K562 (cell line): ENCODE data around the gene TMEM245. TPM values are rescaled to one million over a fixed set of nuclear protein-coding genes. Genes with fewer than 3 reads are reported as not detected.

Source experiments
- ATAC-seq: fragments of 200-7000 bp; cut with Tn5 transposase; 3 replicates; pipeline ENCODE4 v1.9.1; 2020; ENCODE audit warnings: moderate library complexity
- BruUV-seq: library from RNA; stranded (reverse); fragments of 400-500 nt; replicated peaks from 2 replicates; lab custom pipeline; 2021; lab: Mats Ljungman, UMichigan
- CTCF ChIA-PET: fragments of 300-600 bp; formaldehyde crosslinking; extraction: SDS; loops from one replicate; lab custom pipeline; 2021; ENCODE audit warnings: low intra/inter-chr PET ratio; lab: Yijun Ruan, JAX
- POLR2A ChIA-PET: fragments of 300-600, 350-650 bp; sonication (Branson Sonifier 250); formaldehyde crosslinking; extraction: SDS; loops from one replicate; lab custom pipeline; 2021; ENCODE audit warnings: antibody characterized with exemption, inconsistent platforms; lab: Yijun Ruan, JAX
- DNase-seq, 4 experiments: peaks; one replicate each; pipeline versions ENCODE4 v3.0.0 to v3.0.0-alpha.2; 2011 to 2018; ENCODE audit warnings: low spot score in 3 of 4, mixed read lengths in 3 of 4; ENCODE audit errors: extremely low read depth in 1 of 4
- FAIRE-seq: peaks from 2 replicates; lab custom pipeline; 2011; peaks lifted over from hg19 to GRCh38; lab: Jason Lieb, UNC
- H2AFZ ChIP-seq: 2 replicates; pipeline ENCODE4 v1.6.0; 2011; ENCODE audit warnings: low read depth, low read length, control low read depth, inconsistent platforms
- H3K27ac ChIP-seq: fragments of 200-600 bp; 3 replicates; pipeline ENCODE4 v1.8.0; 2011; ENCODE audit warnings: low read depth, mild to moderate bottlenecking, control low read depth, inconsistent platforms, low read length, moderate library complexity, mixed read lengths; ENCODE audit errors: extremely low read depth
- H3K27me3 ChIP-seq, 2 experiments: fragments of 300-600 bp in 1 of 2; 2 replicates in 1 of 2; 3 replicates in 1 of 2; pipeline versions ENCODE4 v1.6.0 to v1.8.0; 2011; ENCODE audit warnings: inconsistent platforms in 2 of 2, low read length in 2 of 2, mild to moderate bottlenecking in 1 of 2, mixed read lengths in 1 of 2, moderate library complexity in 1 of 2; ENCODE audit not compliant: control insufficient read depth in 2 of 2, insufficient read depth in 2 of 2
- H3K36me3 ChIP-seq: fragments of 300-600 bp; 3 replicates; pipeline ENCODE4 v1.8.0; 2011; ENCODE audit warnings: mild to moderate bottlenecking, low read length, inconsistent platforms; ENCODE audit not compliant: control insufficient read depth, insufficient read depth
- H3K4me1 ChIP-seq, 2 experiments: fragments of 200-600 bp in 1 of 2; replicated peaks in 1 of 2; 2 replicates in 1 of 2; 3 replicates in 1 of 2; pipeline versions ENCODE4 v1.5.1 to v1.8.0; 2011; ENCODE audit warnings: inconsistent platforms in 2 of 2, low read length in 2 of 2, mild to moderate bottlenecking in 1 of 2, mixed read lengths in 1 of 2, moderate library complexity in 1 of 2; ENCODE audit not compliant: control insufficient read depth in 2 of 2, insufficient read depth in 2 of 2
- H3K4me2 ChIP-seq: 2 replicates; pipeline ENCODE4 v1.6.1; 2011; ENCODE audit warnings: low read length, control low read depth, inconsistent platforms, mixed read lengths; ENCODE audit not compliant: insufficient read depth
- H3K4me3 ChIP-seq: fragments of 200-600 bp; sonication (generic), shearing (Covaris generic); 2 replicates; pipeline ENCODE4 v1.5.1; 2016; ENCODE audit warnings: control low read depth, inconsistent platforms
- H3K79me2 ChIP-seq: fragments of 200-600 bp; 3 replicates; pipeline ENCODE4 v1.8.0; 2011; ENCODE audit warnings: low read length, inconsistent platforms; ENCODE audit not compliant: control insufficient read depth, insufficient read depth
- H3K9ac ChIP-seq, 2 experiments: 2 replicates each; pipeline versions ENCODE4 v1.6.0 to v1.6.1; 2011; ENCODE audit warnings: low read depth in 2 of 2, low read length in 2 of 2, control low read depth in 1 of 2, inconsistent platforms in 1 of 2, mild to moderate bottlenecking in 1 of 2, mixed read lengths in 1 of 2; ENCODE audit not compliant: insufficient read depth in 1 of 2
- H3K9me1 ChIP-seq: one replicate; pipeline ENCODE4 v1.6.0; 2011; ENCODE audit warnings: inconsistent platforms, mild to moderate bottlenecking, low read length, moderate library complexity; ENCODE audit not compliant: control insufficient read depth, insufficient read depth
- H3K9me3 ChIP-seq: replicated peaks from 2 replicates; pipeline ENCODE4 v1.5.1; 2011; ENCODE audit warnings: low read depth, low read length, inconsistent platforms; ENCODE audit not compliant: control insufficient read depth, insufficient read depth
- H4K20me1 ChIP-seq: replicated peaks from 2 replicates; pipeline ENCODE4 v1.6.1; 2011; ENCODE audit warnings: low read length, inconsistent platforms, mixed read lengths; ENCODE audit not compliant: control insufficient read depth, insufficient read depth
- ARHGAP35 ChIP-seq: fragments of 450-650 bp; IDR thresholded peaks from 2 replicates; pipeline ENCODE4 v1.6.1; 2018; ENCODE audit not compliant: partially characterized antibody
- ARNT ChIP-seq, 2 experiments: fragments of 450-650 bp; IDR thresholded peaks; 2 replicates each; pipeline ENCODE4 v1.6.1; 2016; ENCODE audit warnings: mild to moderate bottlenecking in 1 of 2
- BMI1 ChIP-seq: fragments of 150-350 bp; IDR thresholded peaks from 2 replicates; pipeline ENCODE4 v1.6.1; 2014; ENCODE audit warnings: low read length
- GTF2E2 ChIP-seq: fragments of 200-800 bp; sonication (Bioruptor generic); IDR thresholded peaks from 2 replicates; pipeline ENCODE4 v1.6.1; 2016; ENCODE audit warnings: missing genetic modification characterization, missing compliant biosample characterization
- ZNF12 ChIP-seq: sonication (generic); formaldehyde crosslinking; IDR thresholded peaks from 2 replicates; pipeline ENCODE4 v1.4.0; 2020; ENCODE audit warnings: mild to moderate bottlenecking, missing genetic modification reagents
- ZNF655 ChIP-seq: fragments of 250-450 bp; sonication (Bioruptor Pico); IDR thresholded peaks from 2 replicates; pipeline ENCODE4 v1.5.0; 2021
- WGBS: fragments of 100-300 bp; shearing (Covaris generic); methylation state at CpG from one replicate; pipeline ENCODE4 v1.1.6; 2016; ENCODE audit warnings: low coverage, mixed read lengths; ENCODE audit not compliant: insufficient coverage; ENCODE audit errors: missing lambda C conversion rate; 5-methylcytosine and 5-hydroxymethylcytosine counted together
- in situ Hi-C: fragments of 300-500 bp; cut with MboI; formaldehyde crosslinking; loops from 4 replicates; pipeline ENCODE4 v1.15.0; 2018; ENCODE audit warnings: inconsistent platforms, mixed read lengths
- intact Hi-C: fragments of 100-400 bp; cut with micrococcal nuclease; formaldehyde crosslinking; loops from 2 replicates; pipeline ENCODE4 v1.14.2; 2022
- polyA plus RNA-seq, 8 experiments: library from polyadenylated mRNA; depleted of rRNA in 4 of 8; stranded (reverse) in 5 of 8; unstranded in 3 of 8; fragments of >200 nt; fragmentation: Nextera tagmentation in 2 of 8; fragmentation: Illumina TruSeq in 1 of 8; extraction: Ambion mirVana in 2 of 8; extraction: Trizol in 1 of 8; gene quantifications; 2 replicates each; pipeline versions ENCODE4 v1.2.1 to v1.2.3, GENCODE V29; 2011 to 2014; ENCODE audit warnings: inconsistent platforms in 1 of 8, missing spikeins in 1 of 8
- total RNA-seq, 7 experiments: library from RNA; depleted of rRNA in 6 of 7; stranded (reverse); fragments of >200 nt in 6 of 7; fragmentation: Illumina TruSeq in 2 of 7; extraction: Trizol in 2 of 7; gene quantifications; 2 replicates each; pipeline versions ENCODE4 v1.2.1 to v1.2.3, GENCODE V29; 2011 to 2021; ENCODE audit warnings: low replicate concordance in 1 of 7
- TF ChIP-seq, protein P1 (sequence below), 3 experiments: IDR thresholded peaks in 2 of 3; conservative IDR thresholded peaks in 1 of 3; 2 replicates each; pipeline ENCODE4 v1.5.1; 2011 to 2012; ENCODE audit warnings: low read length in 3 of 3, mild to moderate bottlenecking in 3 of 3, control low read depth in 2 of 3, improper control_type of control experiment in 1 of 3, inconsistent platforms in 1 of 3, low read depth in 1 of 3, mixed read lengths in 1 of 3, moderate library complexity in 1 of 3; ENCODE audit not compliant: insufficient read depth in 2 of 3
- TF ChIP-seq, protein P2 (sequence below): fragments of 450-650 bp; IDR thresholded peaks from 2 replicates; pipeline ENCODE4 v1.6.1; 2016; ENCODE audit warnings: low read depth

Gene TMEM245
- total and polyA plus RNA-seq, 9 of the 15 experiments (the other 6 are each of a cell fraction or from before 2014, with no cell fraction given): 8.5 to 43.2 (median 24.3) TPM

DNA sequence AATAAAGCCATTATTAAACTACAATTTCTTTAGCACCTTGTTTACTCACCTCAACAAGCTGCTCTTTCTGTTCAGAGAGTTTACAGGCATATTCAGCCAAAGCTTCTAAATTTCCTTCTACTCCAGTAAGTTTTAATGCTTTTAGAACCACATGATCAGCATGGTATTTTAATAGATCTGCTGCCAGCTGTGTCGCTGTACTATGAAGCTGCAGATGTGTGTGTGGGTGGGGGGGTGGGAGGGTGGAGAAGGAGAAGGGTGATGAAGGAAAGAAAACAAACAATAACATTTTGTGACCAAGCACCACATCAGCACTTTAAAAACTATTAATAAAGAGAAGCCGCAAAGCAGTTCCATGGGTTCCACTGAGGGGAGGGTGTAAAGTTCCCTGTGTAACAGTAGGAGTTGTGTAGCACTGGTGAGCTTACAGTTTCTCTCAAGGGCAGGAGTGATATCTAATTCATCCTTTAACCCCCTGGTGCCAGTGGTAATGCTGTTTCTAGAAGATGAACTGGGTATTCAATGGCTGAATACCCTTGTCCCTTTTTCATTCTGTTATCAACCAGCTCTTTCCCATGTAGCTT, 147.0 kb downstream of the TMEM245 start:
- intact Hi-C loops (no loop called here), in situ Hi-C loops (no loop called here)
- TF ChIP-seq ARNT (IDR thresholded peaks at IDR 0.05) (no peak), ZNF655 (no peak), ZNF12 (CRISPR knock-in tag) (no peak), GTF2E2 (no peak), BMI1 (no peak), ARHGAP35 (no peak)
- TF ChIP-seq, protein P1, sequence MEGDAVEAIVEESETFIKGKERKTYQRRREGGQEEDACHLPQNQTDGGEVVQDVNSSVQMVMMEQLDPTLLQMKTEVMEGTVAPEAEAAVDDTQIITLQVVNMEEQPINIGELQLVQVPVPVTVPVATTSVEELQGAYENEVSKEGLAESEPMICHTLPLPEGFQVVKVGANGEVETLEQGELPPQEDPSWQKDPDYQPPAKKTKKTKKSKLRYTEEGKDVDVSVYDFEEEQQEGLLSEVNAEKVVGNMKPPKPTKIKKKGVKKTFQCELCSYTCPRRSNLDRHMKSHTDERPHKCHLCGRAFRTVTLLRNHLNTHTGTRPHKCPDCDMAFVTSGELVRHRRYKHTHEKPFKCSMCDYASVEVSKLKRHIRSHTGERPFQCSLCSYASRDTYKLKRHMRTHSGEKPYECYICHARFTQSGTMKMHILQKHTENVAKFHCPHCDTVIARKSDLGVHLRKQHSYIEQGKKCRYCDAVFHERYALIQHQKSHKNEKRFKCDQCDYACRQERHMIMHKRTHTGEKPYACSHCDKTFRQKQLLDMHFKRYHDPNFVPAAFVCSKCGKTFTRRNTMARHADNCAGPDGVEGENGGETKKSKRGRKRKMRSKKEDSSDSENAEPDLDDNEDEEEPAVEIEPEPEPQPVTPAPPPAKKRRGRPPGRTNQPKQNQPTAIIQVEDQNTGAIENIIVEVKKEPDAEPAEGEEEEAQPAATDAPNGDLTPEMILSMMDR (IDR thresholded peaks at IDR 0.05 in 2 of 3, conservative IDR thresholded peaks at IDR 0.05 in 1 of 3; ENCODE audit: insufficient read depth in 2 of 3, low read depth in 1 of 3, low read length in 3 of 3): no peak
- TF ChIP-seq, protein P2, sequence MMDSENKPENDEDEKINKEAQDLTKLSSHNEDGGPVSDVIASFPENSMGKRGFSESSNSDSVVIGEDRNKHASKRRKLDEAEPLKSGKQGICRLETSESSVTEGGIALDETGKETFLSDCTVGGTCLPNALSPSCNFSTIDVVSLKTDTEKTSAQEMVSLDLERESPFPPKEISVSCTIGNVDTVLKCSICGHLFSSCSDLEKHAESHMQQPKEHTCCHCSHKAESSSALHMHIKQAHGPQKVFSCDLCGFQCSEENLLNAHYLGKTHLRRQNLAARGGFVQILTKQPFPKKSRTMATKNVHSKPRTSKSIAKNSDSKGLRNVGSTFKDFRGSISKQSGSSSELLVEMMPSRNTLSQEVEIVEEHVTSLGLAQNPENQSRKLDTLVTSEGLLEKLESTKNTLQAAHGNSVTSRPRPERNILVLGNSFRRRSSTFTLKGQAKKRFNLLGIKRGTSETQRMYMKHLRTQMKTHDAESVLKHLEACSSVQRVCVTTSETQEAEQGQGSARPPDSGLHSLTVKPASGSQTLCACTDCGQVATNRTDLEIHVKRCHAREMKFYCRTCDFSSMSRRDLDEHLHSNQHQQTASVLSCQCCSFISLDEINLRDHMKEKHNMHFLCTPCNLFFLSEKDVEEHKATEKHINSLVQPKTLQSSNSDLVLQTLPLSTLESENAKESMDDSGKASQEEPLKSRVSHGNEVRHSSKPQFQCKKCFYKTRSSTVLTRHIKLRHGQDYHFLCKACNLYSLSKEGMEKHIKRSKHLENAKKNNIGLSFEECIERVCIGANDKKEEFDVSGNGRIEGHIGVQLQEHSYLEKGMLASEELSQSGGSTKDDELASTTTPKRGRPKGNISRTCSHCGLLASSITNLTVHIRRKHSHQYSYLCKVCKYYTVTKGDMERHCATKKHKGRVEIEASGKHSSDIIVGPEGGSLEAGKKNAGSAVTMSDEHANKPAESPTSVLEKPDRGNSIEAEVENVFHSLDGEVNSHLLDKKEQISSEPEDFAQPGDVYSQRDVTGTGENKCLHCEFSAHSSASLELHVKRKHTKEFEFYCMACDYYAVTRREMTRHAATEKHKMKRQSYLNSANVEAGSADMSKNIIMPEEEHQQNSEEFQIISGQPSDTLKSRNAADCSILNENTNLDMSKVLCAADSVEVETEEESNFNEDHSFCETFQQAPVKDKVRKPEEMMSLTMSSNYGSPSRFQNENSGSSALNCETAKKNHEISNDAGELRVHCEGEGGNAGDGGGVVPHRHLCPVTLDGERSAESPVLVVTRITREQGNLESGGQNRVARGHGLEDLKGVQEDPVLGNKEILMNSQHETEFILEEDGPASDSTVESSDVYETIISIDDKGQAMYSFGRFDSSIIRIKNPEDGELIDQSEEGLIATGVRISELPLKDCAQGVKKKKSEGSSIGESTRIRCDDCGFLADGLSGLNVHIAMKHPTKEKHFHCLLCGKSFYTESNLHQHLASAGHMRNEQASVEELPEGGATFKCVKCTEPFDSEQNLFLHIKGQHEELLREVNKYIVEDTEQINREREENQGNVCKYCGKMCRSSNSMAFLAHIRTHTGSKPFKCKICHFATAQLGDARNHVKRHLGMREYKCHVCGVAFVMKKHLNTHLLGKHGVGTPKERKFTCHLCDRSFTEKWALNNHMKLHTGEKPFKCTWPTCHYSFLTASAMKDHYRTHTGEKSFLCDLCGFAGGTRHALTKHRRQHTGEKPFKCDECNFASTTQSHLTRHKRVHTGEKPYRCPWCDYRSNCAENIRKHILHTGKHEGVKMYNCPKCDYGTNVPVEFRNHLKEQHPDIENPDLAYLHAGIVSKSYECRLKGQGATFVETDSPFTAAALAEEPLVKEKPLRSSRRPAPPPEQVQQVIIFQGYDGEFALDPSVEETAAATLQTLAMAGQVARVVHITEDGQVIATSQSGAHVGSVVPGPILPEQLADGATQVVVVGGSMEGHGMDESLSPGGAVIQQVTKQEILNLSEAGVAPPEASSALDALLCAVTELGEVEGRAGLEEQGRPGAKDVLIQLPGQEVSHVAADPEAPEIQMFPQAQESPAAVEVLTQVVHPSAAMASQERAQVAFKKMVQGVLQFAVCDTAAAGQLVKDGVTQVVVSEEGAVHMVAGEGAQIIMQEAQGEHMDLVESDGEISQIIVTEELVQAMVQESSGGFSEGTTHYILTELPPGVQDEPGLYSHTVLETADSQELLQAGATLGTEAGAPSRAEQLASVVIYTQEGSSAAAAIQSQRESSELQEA: no peak
- ChIA-PET POLR2A (interaction anchor here (1.1 kb wide), 1 partner anchor 9 kb away, joined by 7 read pairs; no protein-coding TSS in a partner anchor), CTCF (no interaction called here)
- Histone ChIP-seq H3K9me1 (no peaks in the 10 kb centered on the region), H4K20me1 (no peaks in the 10 kb centered on the region), H3K27ac (no peak overlapping the region), H3K9me3 (no peaks in the 10 kb centered on the region), H3K79me2 (no peaks in the 10 kb centered on the region), H2AFZ (no peak overlapping the region), H3K4me2 (no peak overlapping the region), H3K4me1 (no peaks in the 10 kb centered on the region), H3K9ac (no peak overlapping the region), H3K27me3 (no peaks in the 10 kb centered on the region), H3K36me3 (peaks cover 26% of the 10 kb centered on the region), H3K4me3 (no peak overlapping the region)
- no peak for FAIRE-seq
- ATAC-seq: no peak
- 100% methylated on average over 2 of the region's 2 CpGs for WGBS
- DNase-seq: no peak
- no TSS peak for BruUV-seq
